ENCODE measurements around the gene ZNF681. TPM values are rescaled to one million over a fixed set of nuclear protein-coding genes. Genes with fewer than 3 reads are reported as not detected.
"Not testable (repeated sequence)": the region's sequence is repeated elsewhere in the genome, so short reads cannot be mapped to it uniquely, and the experiment has no call there.

Gene ZNF681
- total and polyA plus RNA-seq, 10 of the 15 experiments (the other 5 are each of a cell fraction or from before 2014, with no cell fraction given), result 0.11 to 0.41 (median 0.24) TPM; not detected in 1

GRCh38 chr19:23699521-23699860 lies 59.2 kb downstream of the ZNF681 start:
- no peaks in the 10 kb centered on the region; the same call in 2 of the 3 replicates for H3K9me3 ChIP-seq (replicated peaks; ENCODE audit: control insufficient read depth, insufficient read depth, low read length)
- ChIA-PET POLR2A (no interaction called here), SMC1A (ENCODE audit: uncharacterized antibody, unreplicated experiment) (no interaction called here), RAD21 (ENCODE audit: unreplicated experiment) (no interaction called here), CTCF (no interaction called here)
- H3K9ac ChIP-seq (ENCODE audit: control insufficient read depth, insufficient read depth, low read length), result no peak overlapping the region
- no peaks in the 10 kb centered on the region for H3K79me2 ChIP-seq (ENCODE audit: control insufficient read depth, insufficient read depth, low read length)
- H2AFZ ChIP-seq (ENCODE audit: control insufficient read depth, low read depth, low read length), result no peak overlapping the region
- H3K4me1 ChIP-seq (ENCODE audit: control insufficient read depth, insufficient read depth, low read length), result no peaks in the 10 kb centered on the region
- H3K36me3 ChIP-seq (ENCODE audit: control insufficient read depth in 2 of 2, insufficient read depth in 2 of 2, low read length in 1 of 2), result no peaks in the 10 kb centered on the region
- in situ Hi-C loops (cut with MboI), result no loop called here
- H3K4me3 ChIP-seq, result no peak overlapping the region
- intact Hi-C loops (cut with micrococcal nuclease; ENCODE audit: unreplicated experiment), result no loop called here
- no peak for DNase-seq (ENCODE audit: low read depth, low spot score)
- TF ChIP-seq BHLHE40 (IDR thresholded peaks at IDR 0.05; ENCODE audit: borderline replicate concordance in 1 of 2, low read depth in 2 of 2, low read length in 1 of 2) (no peak), ZNF274 (IDR thresholded peaks at IDR 0.05; ENCODE audit: insufficient read depth, insufficient read length) (no peak), DPF2 (IDR thresholded peaks at IDR 0.05) (no peak), ZBED1 (IDR thresholded peaks at IDR 0.05; ENCODE audit: borderline replicate concordance) (no peak), STAT3 (IDR thresholded peaks at IDR 0.05; ENCODE audit: low read depth, low read length) (no peak), IRF4 (IDR thresholded peaks at IDR 0.05; ENCODE audit: low read depth, low read length) (no peak)
- 28% methylated on average over 2 of the region's 2 CpGs for WGBS (ENCODE audit: insufficient coverage, insufficient replicate concordance, low lambda C conversion rate, missing lambda C conversion rate)
- no peak for FAIRE-seq
- H3K27me3 ChIP-seq (replicated peaks in 1 of 2; ENCODE audit: control insufficient read depth in 2 of 2, insufficient read depth in 2 of 2, low read length in 1 of 2), result no peaks in the 10 kb centered on the region
- H4K20me1 ChIP-seq (ENCODE audit: control insufficient read depth, insufficient read depth), result no peaks in the 10 kb centered on the region
- no peak for ATAC-seq
- BruUV-seq (replicated peaks), result no TSS peak
- H3K27ac ChIP-seq (ENCODE audit: control insufficient read depth, insufficient read depth), result no peak overlapping the region
- no peak overlapping the region for H3K4me2 ChIP-seq (ENCODE audit: control insufficient read depth, insufficient read depth)

- ChIA-PET RAD21 (ENCODE audit: unreplicated experiment) (no interaction called here), SMC1A (ENCODE audit: uncharacterized antibody, unreplicated experiment) (no interaction called here), POLR2A (no interaction called here), CTCF (no interaction called here)
- in situ Hi-C loops (cut with MboI), result no loop called here
- intact Hi-C loops (cut with micrococcal nuclease; ENCODE audit: unreplicated experiment), result no loop called here
- Histone ChIP-seq H3K27ac (ENCODE audit: control insufficient read depth, insufficient read depth) (no peak overlapping the region), H3K9ac (ENCODE audit: control insufficient read depth, insufficient read depth, low read length) (no peak overlapping the region), H3K27me3 (replicated peaks in 1 of 2; ENCODE audit: control insufficient read depth in 2 of 2, insufficient read depth in 2 of 2, low read length in 1 of 2) (no peaks in the 10 kb centered on the region), H3K4me1 (ENCODE audit: control insufficient read depth, insufficient read depth, low read length) (no peaks in the 10 kb centered on the region), H3K79me2 (ENCODE audit: control insufficient read depth, insufficient read depth, low read length) (no peaks in the 10 kb centered on the region), H3K9me3 (replicated peaks; ENCODE audit: control insufficient read depth, insufficient read depth, low read length) (no peaks in the 10 kb centered on the region; the same call in 2 of the 3 replicates), H3K4me2 (ENCODE audit: control insufficient read depth, insufficient read depth) (no peak overlapping the region), H3K4me3 (no peak overlapping the region), H4K20me1 (ENCODE audit: control insufficient read depth, insufficient read depth) (no peaks in the 10 kb centered on the region), H3K36me3 (ENCODE audit: control insufficient read depth in 2 of 2, insufficient read depth in 2 of 2, low read length in 1 of 2) (no peaks in the 10 kb centered on the region), H2AFZ (ENCODE audit: control insufficient read depth, low read depth, low read length) (no peak overlapping the region)
- DNase-seq (ENCODE audit: low read depth, low spot score) (no peak), FAIRE-seq (no peak), ATAC-seq (no peak)
- TF ChIP-seq, protein P1, sequence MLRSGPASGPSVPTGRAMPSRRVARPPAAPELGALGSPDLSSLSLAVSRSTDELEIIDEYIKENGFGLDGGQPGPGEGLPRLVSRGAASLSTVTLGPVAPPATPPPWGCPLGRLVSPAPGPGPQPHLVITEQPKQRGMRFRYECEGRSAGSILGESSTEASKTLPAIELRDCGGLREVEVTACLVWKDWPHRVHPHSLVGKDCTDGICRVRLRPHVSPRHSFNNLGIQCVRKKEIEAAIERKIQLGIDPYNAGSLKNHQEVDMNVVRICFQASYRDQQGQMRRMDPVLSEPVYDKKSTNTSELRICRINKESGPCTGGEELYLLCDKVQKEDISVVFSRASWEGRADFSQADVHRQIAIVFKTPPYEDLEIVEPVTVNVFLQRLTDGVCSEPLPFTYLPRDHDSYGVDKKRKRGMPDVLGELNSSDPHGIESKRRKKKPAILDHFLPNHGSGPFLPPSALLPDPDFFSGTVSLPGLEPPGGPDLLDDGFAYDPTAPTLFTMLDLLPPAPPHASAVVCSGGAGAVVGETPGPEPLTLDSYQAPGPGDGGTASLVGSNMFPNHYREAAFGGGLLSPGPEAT (IDR thresholded peaks at IDR 0.05; ENCODE audit: low read depth), result no peak
- 66% methylated on average over 6 of the region's 6 CpGs for WGBS (ENCODE audit: insufficient coverage, insufficient replicate concordance, low lambda C conversion rate, missing lambda C conversion rate)
- BruUV-seq (replicated peaks), result no TSS peak
Observed at GRCh38 chr19:23698711-23699520, 59.8 kb downstream of the ZNF681 start.

DNA sequence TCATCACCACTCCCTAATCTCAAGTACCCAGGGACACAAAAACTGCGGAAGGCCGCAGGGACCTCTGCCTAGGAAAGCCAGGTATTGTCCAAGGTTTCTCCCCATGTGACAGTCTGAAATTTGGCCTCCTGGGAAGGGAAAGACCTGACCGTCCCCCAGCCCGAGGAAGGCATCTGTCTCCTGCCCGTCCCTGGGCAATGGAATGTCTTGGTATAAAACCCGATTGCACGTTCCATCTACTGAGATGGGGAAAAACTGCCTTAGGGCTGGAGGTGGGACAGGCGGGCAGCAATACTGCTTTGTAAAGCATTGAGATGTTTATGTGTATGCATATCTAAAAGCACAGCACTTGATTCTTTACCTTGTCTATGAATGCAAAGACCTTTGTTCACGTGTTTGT lies 65.8 kb downstream of the ZNF681 start:
- H3K4me3 ChIP-seq; RAD21 ChIA-PET (ENCODE audit: unreplicated experiment); H3K9ac ChIP-seq (ENCODE audit: control insufficient read depth, insufficient read depth, low read length); POLR2A ChIA-PET; H3K9me3 ChIP-seq (replicated peaks; ENCODE audit: control insufficient read depth, insufficient read depth, low read length); H3K36me3 ChIP-seq (ENCODE audit: control insufficient read depth in 2 of 2, insufficient read depth in 2 of 2, low read length in 1 of 2); ATAC-seq; H3K27ac ChIP-seq (ENCODE audit: control insufficient read depth, insufficient read depth); H2AFZ ChIP-seq (ENCODE audit: control insufficient read depth, low read depth, low read length); DNase-seq (ENCODE audit: low read depth, low spot score); CTCF ChIA-PET; BruUV-seq (replicated peaks); H4K20me1 ChIP-seq (ENCODE audit: control insufficient read depth, insufficient read depth); H3K4me1 ChIP-seq (ENCODE audit: control insufficient read depth, insufficient read depth, low read length); FAIRE-seq; H3K27me3 ChIP-seq (replicated peaks in 1 of 2; ENCODE audit: control insufficient read depth in 2 of 2, insufficient read depth in 2 of 2, low read length in 1 of 2); H3K79me2 ChIP-seq (ENCODE audit: control insufficient read depth, insufficient read depth, low read length); H3K4me2 ChIP-seq (ENCODE audit: control insufficient read depth, insufficient read depth); intact Hi-C loops (cut with micrococcal nuclease; ENCODE audit: unreplicated experiment); SMC1A ChIA-PET (ENCODE audit: uncharacterized antibody, unreplicated experiment); in situ Hi-C loops (cut with MboI): not testable (repeated sequence)
- WGBS (ENCODE audit: insufficient coverage, insufficient replicate concordance, low lambda C conversion rate, missing lambda C conversion rate), result 49% methylated on average over 7 of the region's 9 CpGs
